ENCODE results near the gene TAF5. TPM values are rescaled to one million over a fixed set of nuclear protein-coding genes. Genes with fewer than 3 reads are reported as not detected.
A peak's percentile ranks its signal among the peaks of the same experiment; 100 is the strongest.

Gene TAF5
- total and polyA plus RNA-seq, 2 donors (not counting 3 experiments of a cell fraction or from before 2014, with no cell fraction given): 2.4 to 5.8 TPM

DNA sequence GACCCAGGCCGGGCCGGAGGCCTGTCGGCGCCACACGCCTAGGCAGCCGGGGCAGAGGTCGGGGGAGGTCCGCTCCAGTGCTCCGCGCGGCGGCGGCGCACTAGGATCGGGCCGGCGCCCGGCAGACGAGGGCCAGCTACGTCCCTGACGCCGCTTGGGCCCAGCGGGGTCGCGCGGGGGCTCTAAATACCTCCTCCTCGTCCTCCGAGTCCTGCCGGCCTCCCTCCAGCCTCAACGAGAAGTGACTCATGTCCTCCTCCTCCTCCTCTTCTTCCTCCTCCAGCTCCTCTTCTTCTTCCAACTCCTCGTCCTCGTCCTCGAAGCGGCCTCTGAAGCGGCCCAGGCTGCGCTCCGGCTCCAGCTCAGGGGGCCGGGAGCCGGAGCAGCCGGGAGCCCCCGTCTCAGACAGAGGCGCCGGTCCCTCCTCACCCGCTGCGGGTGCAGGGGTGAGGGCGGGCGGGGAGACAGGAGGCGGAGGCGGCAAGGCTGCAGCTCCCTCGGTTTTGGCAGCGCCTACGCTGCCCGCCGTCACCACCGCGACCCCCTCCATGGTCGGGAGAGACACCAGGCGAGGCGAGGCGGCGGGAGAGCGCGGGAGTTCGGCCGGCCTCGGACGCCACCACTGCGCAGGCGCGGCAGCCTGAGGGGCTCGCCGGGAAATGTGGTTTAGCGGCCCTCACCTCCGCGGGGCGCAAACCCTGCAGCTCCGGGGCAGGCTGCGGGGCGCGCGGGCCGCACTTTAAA lies 17.1 kb upstream of the TAF5 start, which contains the start of gene PCGF6:
TSS of gene PCGF6 (minus strand) at position 624 of the 744 bp plus-strand sequence. CDS start at position 550, 74 bp downstream.
- H3K9me3 ChIP-seq (replicated peaks; ENCODE audit: control insufficient read depth, insufficient read depth, low read length): no peaks in the 10 kb centered on the region
- H3K27ac ChIP-seq (ENCODE audit: insufficient read depth, low read depth, low read length): peak within 1 kb of the TSS; percentile 37
- peaks cover 2 to 3% of the 10 kb centered on the region in 2 experiments for H3K36me3 ChIP-seq (ENCODE audit: control insufficient read depth in 2 of 2, extremely low read depth in 1 of 2, insufficient read depth in 2 of 2, low read length in 2 of 2)
- H3K4me1 ChIP-seq (ENCODE audit: control insufficient read depth, extremely low read depth, insufficient read depth, low read length): peaks cover 2% of the 10 kb centered on the region
- no TSS peak for BruUV-seq (replicated peaks)
- H3K79me2 ChIP-seq (ENCODE audit: control insufficient read depth, insufficient read depth, low read length): peaks cover 9% of the 10 kb centered on the region
- dilution Hi-C loops (cut with MboI; ENCODE audit: extremely low pct_ligation_motif_present, low sequenced_read_pairs) (no loop called here), intact Hi-C loops (cut with micrococcal nuclease) (loop anchor here (1.0 kb wide), 2 partner anchors 17 to 46 kb away; partner anchors contain the start of genes ATP5MK, PDCD11 and TAF5)
- H3K27me3 ChIP-seq (ENCODE audit: control insufficient read depth in 2 of 2, insufficient read depth in 2 of 2, low read length in 2 of 2): no peaks in the 10 kb centered on the region
- ChIA-PET POLR2A (interaction anchor here (0.5 kb wide), 1 partner anchor 1177 kb away, joined by 3 read pairs; no protein-coding TSS in a partner anchor), CTCF (interaction anchor here (0.8 to 1.7 kb wide), 3 partner anchors 8 to 16 kb away, joined by 3 to 8 read pairs (median 3); no protein-coding TSS in a partner anchor)
- peak; percentile 35 for TF ChIP-seq POLR2AphosphoS5 (IDR thresholded peaks at IDR 0.05; ENCODE audit: insufficient read depth, low read depth, low read length)
- TF ChIP-seq MYC (IDR thresholded peaks at IDR 0.05; ENCODE audit: low read depth, low read length): no peak
- TF ChIP-seq POLR2A (IDR thresholded peaks at IDR 0.05; ENCODE audit: low read depth, low read length): peak; percentile 55
- peak in 1 of 2 donors; percentile 9 for TF ChIP-seq CTCF (IDR thresholded peaks at IDR 0.05; ENCODE audit: extremely low read depth in 1 of 2, insufficient read depth in 1 of 2, low read depth in 1 of 2, low read length in 2 of 2)
- TF ChIP-seq FOS (IDR thresholded peaks at IDR 0.05; ENCODE audit: borderline replicate concordance, insufficient read depth, low read length): peak; percentile 9
- peak within 1 kb of the TSS; percentile 62 to 80 (median 71) for H3K4me3 ChIP-seq (replicated peaks in 1 of 3; ENCODE audit: insufficient read depth in 1 of 3, low read depth in 1 of 3, low read length in 3 of 3)
- peak within 1 kb of the TSS; percentile 49 for H3K9ac ChIP-seq (replicated peaks; ENCODE audit: extremely low read depth, insufficient read depth, low read length)
- no peaks in the 10 kb centered on the region for H4K20me1 ChIP-seq (replicated peaks; ENCODE audit: control insufficient read depth, extremely low read depth, insufficient read depth, low read length)
- peak; percentile 87 for DNase-seq (ENCODE audit: low read depth, low spot score)
- peak within 1 kb of the TSS; percentile 95 for H3K4me2 ChIP-seq (ENCODE audit: insufficient read depth, low read length)
- H3K9me1 ChIP-seq (replicated peaks; ENCODE audit: control insufficient read depth, extremely low read depth, insufficient read depth, low read length): no peaks in the 10 kb centered on the region
- H2AFZ ChIP-seq (ENCODE audit: low read depth, low read length): peak within 1 kb of the TSS; percentile 94
- FAIRE-seq: peak; percentile 77
